GM19395 (cell line): ENCODE results near the gene ABI1.
"Not testable (repeated sequence)": the region's sequence is repeated elsewhere in the genome, so short reads cannot be mapped to it uniquely, and the experiment has no call there.

Experiments
- ATAC-seq: cut with Tn5 transposase; IDR thresholded peaks from one replicate; pipeline ENCODE4 v1.9.1; 2021; ENCODE audit warnings: mild to moderate bottlenecking, moderate library complexity; ENCODE audit not compliant: unreplicated experiment

Gene ABI1

GRCh38 chr10:26805567-26806245 lies 55.1 kb downstream of the ABI1 start:
- ATAC-seq = no peak

GRCh38 chr10:26804418-26805393 lies 56.1 kb downstream of the ABI1 start:
- no peak for ATAC-seq

- no peak for ATAC-seq
These were observed 56.9 kb downstream of the ABI1 start for GRCh38 chr10:26803849-26804248.

- ATAC-seq = no peak
These were observed 58.2 kb downstream of the ABI1 start for GRCh38 chr10:26802527-26802926.

- no peak for ATAC-seq
These were observed 58.9 kb downstream of the ABI1 start for GRCh38 chr10:26801831-26802230.

- no peak for ATAC-seq
These were observed 59.5 kb downstream of the ABI1 start for GRCh38 chr10:26801274-26801673.

GRCh38 chr10:26800468-26800867 lies 60.3 kb downstream of the ABI1 start:
- ATAC-seq = no peak

GRCh38 chr10:26799342-26799741 lies 61.4 kb downstream of the ABI1 start:
- peak; percentile 59 for ATAC-seq

GRCh38 chr10:26798298-26798697 lies 62.5 kb downstream of the ABI1 start:
- no peak for ATAC-seq

- ATAC-seq = no peak
These were observed 63.4 kb downstream of the ABI1 start for GRCh38 chr10:26797340-26797739.

- ATAC-seq = no peak
These were observed 67.8 kb downstream of the ABI1 start for GRCh38 chr10:26792758-26793495.

- ATAC-seq = no peak
These were observed 70.3 kb downstream of the ABI1 start for GRCh38 chr10:26790221-26790995.

- ATAC-seq = not testable (repeated sequence)
These were observed 71.0 kb downstream of the ABI1 start for GRCh38 chr10:26789779-26790178.

GRCh38 chr10:26787362-26787761 lies 73.4 kb downstream of the ABI1 start:
- ATAC-seq = no peak

GRCh38 chr10:26781797-26782196 lies 79.0 kb downstream of the ABI1 start:
- ATAC-seq = peak; percentile 1

- peak; percentile 57 for ATAC-seq
These were observed 79.8 kb downstream of the ABI1 start for GRCh38 chr10:26780793-26781601.

GRCh38 chr10:26780106-26780792 lies 80.5 kb downstream of the ABI1 start:
- ATAC-seq = peak; percentile 52

- ATAC-seq = no peak
These were observed 81.4 kb downstream of the ABI1 start for GRCh38 chr10:26779176-26779860.

- no peak for ATAC-seq
These were observed 83.1 kb downstream of the ABI1 start for GRCh38 chr10:26777686-26778085.
